Measurements from ENCODE around the gene GLI1.
A peak's percentile ranks its signal among the peaks of the same experiment; 100 is the strongest.

Gene GLI1

GRCh38 chr12:57430112-57430930 lies 29.3 kb upstream of the GLI1 start:
- TF ChIP-seq MAX (IDR thresholded peaks at IDR 0.05) (peak; percentile 28), TEAD4 (IDR thresholded peaks at IDR 0.05) (0 out of 2 replicates have a peak, but pooled peaks have one; percentile 3), YY1 (IDR thresholded peaks at IDR 0.05; ENCODE audit: low read depth) (0 out of 2 replicates have a peak, but pooled peaks have one; percentile 4), EP300 (IDR thresholded peaks at IDR 0.05; ENCODE audit: borderline replicate concordance) (no peak), ZBTB7A (IDR thresholded peaks at IDR 0.05; ENCODE audit: low read depth) (peak; percentile 63; the same call in 1 of the 2 replicates), REST (IDR thresholded peaks at IDR 0.05; ENCODE audit: low read depth) (no peak)

- peak; percentile 99 for TF ChIP-seq MAX (IDR thresholded peaks at IDR 0.05)
- no peak for TF ChIP-seq REST (IDR thresholded peaks at IDR 0.05; ENCODE audit: low read depth)
- peak; percentile 60; the same call in 1 of the 2 replicates for TF ChIP-seq TEAD4 (IDR thresholded peaks at IDR 0.05)
- no peak for TF ChIP-seq ZBTB7A (IDR thresholded peaks at IDR 0.05; ENCODE audit: low read depth)
- TF ChIP-seq CEBPB (IDR thresholded peaks at IDR 0.05): no peak
- no peak for TF ChIP-seq NFIC (IDR thresholded peaks at IDR 0.05)
- TF ChIP-seq TAF1 (IDR thresholded peaks at IDR 0.05; ENCODE audit: low read depth): peak; percentile 89
- TF ChIP-seq FOXM1 (IDR thresholded peaks at IDR 0.05; ENCODE audit: borderline replicate concordance, low read depth): no peak
- peak; percentile 55 for TF ChIP-seq USF1 (IDR thresholded peaks at IDR 0.05)
- peak; percentile 16; the same call in 1 of the 2 replicates for TF ChIP-seq YY1 (IDR thresholded peaks at IDR 0.05; ENCODE audit: low read depth)
- TF ChIP-seq CREB1 (IDR thresholded peaks at IDR 0.05; ENCODE audit: low read depth): peak; percentile 93
- TF ChIP-seq EP300 (IDR thresholded peaks at IDR 0.05; ENCODE audit: borderline replicate concordance): no peak; the same call in 1 of the 2 replicates
- TF ChIP-seq RAD21 (IDR thresholded peaks at IDR 0.05; ENCODE audit: low read depth): no peak
- no peak for TF ChIP-seq EGR1 (IDR thresholded peaks at IDR 0.05)
- peak; percentile 47; the same call in 1 of the 2 replicates for TF ChIP-seq TCF12 (IDR thresholded peaks at IDR 0.05; ENCODE audit: low read depth)
Observed at GRCh38 chr12:57430931-57431566, 28.5 kb upstream of the GLI1 start, which contains the start of gene R3HDM2. Gene R3HDM2 (minus strand): TSS chr12:57431043. CDS start chr12:57310428, 120,615 bp downstream.

GRCh38 chr12:57431654-57432188 lies 27.9 kb upstream of the GLI1 start:
- TF ChIP-seq EGR1 (IDR thresholded peaks at IDR 0.05) (no peak), RAD21 (IDR thresholded peaks at IDR 0.05; ENCODE audit: low read depth) (no peak), FOXM1 (IDR thresholded peaks at IDR 0.05; ENCODE audit: borderline replicate concordance, low read depth) (no peak)

- no peak for TF ChIP-seq MAX (IDR thresholded peaks at IDR 0.05)
- TF ChIP-seq ZBTB7A (IDR thresholded peaks at IDR 0.05; ENCODE audit: low read depth): no peak
- no peak for TF ChIP-seq NFIC (IDR thresholded peaks at IDR 0.05)
- no peak for TF ChIP-seq EGR1 (IDR thresholded peaks at IDR 0.05)
- no peak for TF ChIP-seq FOXM1 (IDR thresholded peaks at IDR 0.05; ENCODE audit: borderline replicate concordance, low read depth)
- TF ChIP-seq CREB1 (IDR thresholded peaks at IDR 0.05; ENCODE audit: low read depth): no peak
- TF ChIP-seq EP300 (IDR thresholded peaks at IDR 0.05; ENCODE audit: borderline replicate concordance): no peak
- no peak for TF ChIP-seq TAF1 (IDR thresholded peaks at IDR 0.05; ENCODE audit: low read depth)
- TF ChIP-seq USF1 (IDR thresholded peaks at IDR 0.05): no peak
- no peak for TF ChIP-seq REST (IDR thresholded peaks at IDR 0.05; ENCODE audit: low read depth)
- TF ChIP-seq YY1 (IDR thresholded peaks at IDR 0.05; ENCODE audit: low read depth): no peak
- TF ChIP-seq CEBPB (IDR thresholded peaks at IDR 0.05): no peak
Observed at GRCh38 chr12:57433370-57433769, 26.2 kb upstream of the GLI1 start.
